ENCODE results near the gene LDLRAP1.

DNA sequence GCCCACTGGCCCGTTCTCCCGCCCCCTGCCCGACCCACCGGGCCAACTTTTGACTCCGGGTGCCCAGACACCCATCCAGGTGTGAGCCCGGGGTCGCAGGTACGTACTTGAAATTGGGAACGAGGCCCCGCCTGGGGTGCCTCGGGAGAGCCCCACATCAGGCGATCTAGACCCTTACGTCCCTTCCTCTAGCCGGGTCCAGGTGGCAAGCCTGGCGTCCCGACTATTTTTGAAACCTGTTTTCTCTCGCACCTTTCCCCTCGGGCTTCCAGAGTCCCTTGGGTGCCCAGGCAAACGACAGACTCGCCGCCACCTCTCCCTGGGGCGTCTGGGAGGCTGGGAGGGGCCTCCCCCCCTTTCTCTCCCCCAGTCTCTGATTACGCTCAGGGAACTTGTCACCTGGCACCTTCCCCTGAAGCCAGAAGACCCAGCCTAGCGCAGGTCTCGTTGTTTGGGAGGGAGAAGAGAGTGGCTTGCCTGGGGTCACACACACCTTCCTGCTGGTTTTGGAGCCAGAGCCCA is 898 bp downstream of the LDLRAP1 start:
- no peak for TF ChIP-seq POLR2AphosphoS5 (IDR thresholded peaks at IDR 0.05; ENCODE audit: low read depth, low read length)
- no peak for TF ChIP-seq POLR2A (IDR thresholded peaks at IDR 0.05; ENCODE audit: low read depth, low read length)

Data from GM12892 (cell line).